Stimulated activated CD8-positive, alpha-beta memory T cell treated with anti-CD3 and anti-CD28 coated beads, Interleukin-15, amount 100 ng/mL, for 48 hours (primary cell): ENCODE results near the gene IQGAP3.

Source experiments
- DNase-seq, 2 donors: peaks; one replicate each; pipeline ENCODE4 v3.0.0-alpha.2; 2020; ENCODE audit warnings: low read depth in 2 of 2

The IQGAP3 gene

GRCh38 chr1:156509424-156510034 lies 62.8 kb downstream of the IQGAP3 start:
- DNase-seq, result no peak

GRCh38 chr1:156508955-156509234 lies 63.5 kb downstream of the IQGAP3 start:
- no peak for DNase-seq

- no peak for DNase-seq
Observed at GRCh38 chr1:156508205-156508954, 64.0 kb downstream of the IQGAP3 start.

- no peak for DNase-seq
Observed at GRCh38 chr1:156506450-156506849, 65.9 kb downstream of the IQGAP3 start.

GRCh38 chr1:156505679-156506298 lies 66.6 kb downstream of the IQGAP3 start:
- no peak for DNase-seq

GRCh38 chr1:156504821-156505678 lies 67.3 kb downstream of the IQGAP3 start:
- peak; percentile 95 to 96 for DNase-seq

GRCh38 chr1:156504438-156504813 lies 67.9 kb downstream of the IQGAP3 start:
- DNase-seq, result no peak

- no peak for DNase-seq
Observed at GRCh38 chr1:156503698-156504437, 68.5 kb downstream of the IQGAP3 start.

GRCh38 chr1:156502894-156503697 lies 69.3 kb downstream of the IQGAP3 start:
- DNase-seq, result no peak

- DNase-seq, result no peak
Observed at GRCh38 chr1:156502391-156502893, 69.9 kb downstream of the IQGAP3 start.

GRCh38 chr1:156500793-156501506 lies 71.4 kb downstream of the IQGAP3 start:
- peak; percentile 82 to 84 for DNase-seq

- DNase-seq, result no peak
Observed at GRCh38 chr1:156500543-156500792, 71.9 kb downstream of the IQGAP3 start, which contains the start of gene MEF2D. MEF2D (minus strand) TSS chr1:156500775; CDS start chr1:156483292, 17,483 bp downstream.

GRCh38 chr1:156499842-156500542 lies 72.4 kb downstream of the IQGAP3 start:
- no peak for DNase-seq

- DNase-seq, result no peak
Observed at GRCh38 chr1:156499194-156499841, 73.0 kb downstream of the IQGAP3 start.

GRCh38 chr1:156498432-156499193 lies 73.8 kb downstream of the IQGAP3 start:
- DNase-seq, result no peak

- DNase-seq, result no peak
Observed at GRCh38 chr1:156497743-156498431, 74.5 kb downstream of the IQGAP3 start.

- no peak for DNase-seq
Observed at GRCh38 chr1:156497078-156497742, 75.2 kb downstream of the IQGAP3 start.
